Fibroblast of lung (primary cell): ENCODE data around the gene PHOSPHO2. TPM values are rescaled to one million over a fixed set of nuclear protein-coding genes. Genes with fewer than 3 reads are reported as not detected.

Source experiments
- DNase-seq, 2 donors: peaks; one replicate each; pipeline versions ENCODE4 v3.0.0 to v3.0.0-alpha.2; 2010; ENCODE audit warnings: low read depth in 2 of 2
- H2AFZ ChIP-seq: 2 replicates; pipeline ENCODE4 v1.5.1; 2012; ENCODE audit warnings: low read length, control low read depth, inconsistent platforms
- H3K27ac ChIP-seq: 2 replicates; pipeline ENCODE4 v1.5.1; 2011; ENCODE audit warnings: low read length, control low read depth; ENCODE audit not compliant: insufficient read depth
- H3K27me3 ChIP-seq: 2 replicates; pipeline ENCODE4 v1.5.1; 2011; ENCODE audit warnings: mild to moderate bottlenecking, low read length; ENCODE audit not compliant: control insufficient read depth, insufficient read depth
- H3K36me3 ChIP-seq: 2 replicates; pipeline ENCODE4 v1.5.1; 2011; ENCODE audit warnings: low read length; ENCODE audit not compliant: control insufficient read depth, insufficient read depth
- H3K4me1 ChIP-seq: 2 replicates; pipeline ENCODE4 v1.5.1; 2011; ENCODE audit warnings: low read length; ENCODE audit not compliant: control insufficient read depth, insufficient read depth; ENCODE audit errors: extremely low read depth
- H3K4me2 ChIP-seq: 2 replicates; pipeline ENCODE4 v1.5.1; 2011; ENCODE audit warnings: low read length, control low read depth; ENCODE audit not compliant: insufficient read depth; ENCODE audit errors: extremely low read depth
- H3K4me3 ChIP-seq, 4 experiments: fragments of 200-600 bp in 1 of 4; sonication (generic) in 1 of 4; replicated peaks in 1 of 4; 2 replicates each; pipeline ENCODE4 v1.5.1; 2011 to 2016; ENCODE audit warnings: low read length in 4 of 4, low read depth in 3 of 4, mild to moderate bottlenecking in 3 of 4, control low read depth in 2 of 4, inconsistent platforms in 1 of 4, mixed read lengths in 1 of 4; ENCODE audit not compliant: insufficient read depth in 1 of 4; ENCODE audit errors: control extremely low read depth in 1 of 4
- H3K79me2 ChIP-seq: 2 replicates; pipeline ENCODE4 v1.5.1; 2012; ENCODE audit warnings: mild to moderate bottlenecking, low read length, inconsistent platforms; ENCODE audit not compliant: control insufficient read depth, insufficient read depth
- H3K9ac ChIP-seq: 2 replicates; pipeline ENCODE4 v1.5.1; 2011; ENCODE audit warnings: mild to moderate bottlenecking, low read length, control low read depth; ENCODE audit not compliant: insufficient read depth
- H3K9me3 ChIP-seq: 2 replicates; pipeline ENCODE4 v1.5.1; 2012; ENCODE audit warnings: low read depth, low read length; ENCODE audit not compliant: control insufficient read depth, insufficient read depth
- H4K20me1 ChIP-seq: 2 replicates; pipeline ENCODE4 v1.5.1; 2011; ENCODE audit warnings: low read length; ENCODE audit not compliant: control insufficient read depth, insufficient read depth; ENCODE audit errors: extremely low read depth
- CTCF ChIP-seq, 2 donors: IDR thresholded peaks in 1 of 2; conservative IDR thresholded peaks in 1 of 2; 1 replicate in 1 of 2; 2 replicates in 1 of 2; pipeline ENCODE4 v1.5.1; 2011 to 2012; ENCODE audit warnings: low read length in 2 of 2, control low read depth in 1 of 2, inconsistent platforms in 1 of 2, low read depth in 1 of 2, mild to moderate bottlenecking in 1 of 2
- EZH2 ChIP-seq: IDR thresholded peaks from 2 replicates; pipeline ENCODE4 v1.5.1; 2012; ENCODE audit warnings: low read length, control low read depth, mild to moderate bottlenecking; ENCODE audit errors: missing control alignments
- polyA plus RNA-seq, 2 donors: library from polyadenylated mRNA; depleted of rRNA in 1 of 2; stranded (reverse) in 1 of 2; unstranded in 1 of 2; fragments of >200 nt; gene quantifications; 2 replicates each; pipeline ENCODE4 v1.2.1, GENCODE V29; 2011 to 2012; ENCODE audit warnings: missing spikeins in 1 of 2
- total RNA-seq: library from RNA; depleted of rRNA; stranded (reverse); fragments of >200 nt; gene quantifications from 2 replicates; pipeline ENCODE4 v1.2.1, GENCODE V29; 2014

Gene PHOSPHO2
- total and polyA plus RNA-seq, 2 donors (not counting 1 experiment from before 2014, with no cell fraction given) = 2.8 to 5.4 TPM

- no peak overlapping the region for H2AFZ ChIP-seq
- no peaks in the 10 kb centered on the region for H4K20me1 ChIP-seq
- H3K9ac ChIP-seq = no peak overlapping the region
- H3K9me3 ChIP-seq = no peaks in the 10 kb centered on the region
- no peak overlapping the region for H3K4me2 ChIP-seq
- H3K27ac ChIP-seq = no peak overlapping the region
- DNase-seq = no peak
- no peaks in the 10 kb centered on the region for H3K4me1 ChIP-seq
- no peaks in the 10 kb centered on the region for H3K79me2 ChIP-seq
- no peaks in the 10 kb centered on the region for H3K36me3 ChIP-seq
- no peaks in the 10 kb centered on the region for H3K27me3 ChIP-seq
- TF ChIP-seq EZH2 = no peak
- no peak for TF ChIP-seq CTCF (conservative IDR thresholded peaks at IDR 0.05 in 1 of 2, IDR thresholded peaks at IDR 0.05 in 1 of 2; ENCODE audit: low read depth in 1 of 2, low read length in 2 of 2)
- no peak overlapping the region for H3K4me3 ChIP-seq
Observed at GRCh38 chr2:169748319-169748718, 54.0 kb downstream of the PHOSPHO2 start.

Other genes with a start within 250 kb of the PHOSPHO2 start
- gene BBS5, start 215.0 kb upstream of the PHOSPHO2 start, total RNA-seq = 5.6 and 7.1 TPM in 2 replicates
- gene BBS5, start 215.0 kb upstream of the PHOSPHO2 start, polyA plus RNA-seq = 3.4 and 4.6 TPM in 2 replicates
- 3.8 and 4.6 TPM in 2 replicates for gene KLHL41, start 184.8 kb upstream of the PHOSPHO2 start, total RNA-seq
- gene KLHL41, start 184.8 kb upstream of the PHOSPHO2 start, polyA plus RNA-seq = 0.42 and 1.2 TPM in 2 replicates
- gene FASTKD1, start 120.6 kb upstream of the PHOSPHO2 start, total RNA-seq = 14.1 and 19.3 TPM in 2 replicates
- gene FASTKD1, start 120.6 kb upstream of the PHOSPHO2 start, polyA plus RNA-seq = 11.5 and 11.8 TPM in 2 replicates
- 28.8 and 31.7 TPM in 2 replicates for gene PPIG, start 110.1 kb upstream of the PHOSPHO2 start, total RNA-seq
- gene PPIG, start 110.1 kb upstream of the PHOSPHO2 start, polyA plus RNA-seq = 42.1 and 45.5 TPM in 2 replicates
- gene CFAP210, start 64 bp upstream of the PHOSPHO2 start, total RNA-seq = not detected in 2 replicates
- gene CFAP210, start 64 bp upstream of the PHOSPHO2 start, polyA plus RNA-seq = not detected in 2 replicates
- gene KLHL23, start 39.4 kb downstream of the PHOSPHO2 start, total RNA-seq = 3.6 and 6.6 TPM in 2 replicates
- 3.2 and 5.6 TPM in 2 replicates for gene KLHL23, start 39.4 kb downstream of the PHOSPHO2 start, polyA plus RNA-seq
- 83.6 and 88.9 TPM in 2 replicates for gene SSB, start 104.4 kb downstream of the PHOSPHO2 start, total RNA-seq
- 121 and 138 TPM in 2 replicates for gene SSB, start 104.4 kb downstream of the PHOSPHO2 start, polyA plus RNA-seq
- gene METTL5, start 130.4 kb downstream of the PHOSPHO2 start, total RNA-seq = 44.7 and 50.9 TPM in 2 replicates
- 52.9 and 54.5 TPM in 2 replicates for gene METTL5, start 130.4 kb downstream of the PHOSPHO2 start, polyA plus RNA-seq
- 28.2 and 39.5 TPM in 2 replicates for gene UBR3, start 133.0 kb downstream of the PHOSPHO2 start, total RNA-seq
- 19.1 and 21.7 TPM in 2 replicates for gene UBR3, start 133.0 kb downstream of the PHOSPHO2 start, polyA plus RNA-seq